Lower lobe of right lung (tissue), 2 donors: Measurements from ENCODE around the gene CDPF1. TPM values are rescaled to one million over a fixed set of nuclear protein-coding genes. Genes with fewer than 3 reads are reported as not detected.

ENCODE experiments used
- ATAC-seq, 2 donors: fragments of 200-7000 bp; cut with Tn5 transposase; one replicate each; pipeline ENCODE4 v1.9.1; 2020 to 2022; ENCODE audit warnings: mild to moderate bottlenecking in 2 of 2, moderate library complexity in 2 of 2
- DNase-seq: peaks from one replicate; pipeline ENCODE4 v3.0.0-alpha.2; 2020
- H3K27ac ChIP-seq: fragments of 200-600 bp; one replicate; pipeline ENCODE4 v1.8.0; 2022
- H3K27me3 ChIP-seq: fragments of 200-600 bp; one replicate; pipeline ENCODE4 v1.8.0; 2022; ENCODE audit warnings: low read depth
- H3K36me3 ChIP-seq: fragments of 200-600 bp; one replicate; pipeline ENCODE4 v1.8.0; 2022; ENCODE audit warnings: mild to moderate bottlenecking
- H3K4me1 ChIP-seq: fragments of 200-600 bp; one replicate; pipeline ENCODE4 v1.8.0; 2022
- H3K4me3 ChIP-seq: fragments of 200-600 bp; one replicate; pipeline ENCODE4 v1.8.0; 2022; ENCODE audit warnings: mild to moderate bottlenecking
- H3K9me3 ChIP-seq: fragments of 200-600 bp; one replicate; pipeline ENCODE4 v1.8.0; 2022
- CTCF ChIP-seq: fragments of 200-600 bp; IDR thresholded peaks from one replicate; pipeline ENCODE4 v1.8.0; 2022; ENCODE audit warnings: antibody characterized with exemption, mild to moderate bottlenecking
- intact Hi-C: fragments of 100-400 bp; cut with DNase I; formaldehyde crosslinking; loops from one replicate; pipeline ENCODE4 v1.11.0; 2022
- total RNA-seq: library from RNA; stranded (reverse); fragmentation: NEBNext Ultra II Directional; extraction: Animal tissue kit (Norgen Biotek cat#: 25700); gene quantifications from one replicate; pipeline ENCODE4 v1.2.1, GENCODE V29; 2021
- donor health status: DM: no; HTN: yes; CAD: no; lungs with severe emphysema.

The CDPF1 gene
- total RNA-seq, 1 donor from 2014 or later = 7.1 TPM

- H3K27me3 ChIP-seq = no peaks in the 10 kb centered on the region
- H3K36me3 ChIP-seq = peaks cover 25% of the 10 kb centered on the region
- H3K9me3 ChIP-seq = no peaks in the 10 kb centered on the region
- ATAC-seq (no peak), DNase-seq (no peak)
- no peak overlapping the region for H3K27ac ChIP-seq
- H3K4me3 ChIP-seq = no peak overlapping the region
- intact Hi-C loops = no loop called here
- TF ChIP-seq CTCF = no peak
- H3K4me1 ChIP-seq = no peaks in the 10 kb centered on the region
Measured at GRCh38 chr22:46229701-46230100, 20.4 kb downstream of the CDPF1 start.

GRCh38 chr22:46226577-46226976 lies 23.5 kb downstream of the CDPF1 start:
- intact Hi-C loops = no loop called here
- H3K27me3 ChIP-seq = no peaks in the 10 kb centered on the region
- H3K4me1 ChIP-seq = no peaks in the 10 kb centered on the region
- H3K27ac ChIP-seq = no peak overlapping the region
- H3K4me3 ChIP-seq = no peak overlapping the region
- H3K36me3 ChIP-seq = peaks cover 18% of the 10 kb centered on the region
- DNase-seq (no peak), ATAC-seq (no peak)
- no peaks in the 10 kb centered on the region for H3K9me3 ChIP-seq
- no peak for TF ChIP-seq CTCF

GRCh38 chr22:46225631-46226030 lies 24.5 kb downstream of the CDPF1 start:
- Histone ChIP-seq H3K4me1 (no peaks in the 10 kb centered on the region), H3K9me3 (no peaks in the 10 kb centered on the region), H3K27me3 (no peaks in the 10 kb centered on the region), H3K4me3 (no peak overlapping the region), H3K36me3 (peaks cover 24% of the 10 kb centered on the region), H3K27ac (no peak overlapping the region)
- no peak for TF ChIP-seq CTCF
- DNase-seq (no peak), ATAC-seq (peak in 1 of 2 donors; percentile 27)
- intact Hi-C loops = no loop called here

GRCh38 chr22:46224898-46225290 lies 25.2 kb downstream of the CDPF1 start:
- intact Hi-C loops = no loop called here
- Histone ChIP-seq H3K27ac (no peak overlapping the region), H3K9me3 (no peaks in the 10 kb centered on the region), H3K27me3 (no peaks in the 10 kb centered on the region), H3K36me3 (peaks cover 32% of the 10 kb centered on the region), H3K4me1 (no peaks in the 10 kb centered on the region), H3K4me3 (no peak overlapping the region)
- TF ChIP-seq CTCF = no peak
- DNase-seq (no peak), ATAC-seq (no peak)

- no peaks in the 10 kb centered on the region for H3K9me3 ChIP-seq
- ATAC-seq = no peak
- H3K4me1 ChIP-seq = no peaks in the 10 kb centered on the region
- H3K4me3 ChIP-seq = no peak overlapping the region
- intact Hi-C loops = no loop called here
- no peak for TF ChIP-seq CTCF
- peaks cover 38% of the 10 kb centered on the region for H3K36me3 ChIP-seq
- H3K27ac ChIP-seq = no peak overlapping the region
- H3K27me3 ChIP-seq = no peaks in the 10 kb centered on the region
- DNase-seq = no peak
Measured at GRCh38 chr22:46224044-46224897, 25.8 kb downstream of the CDPF1 start.
